GM21526 (cell line): ENCODE measurements around the gene DOK5.

Experiments
- ATAC-seq: cut with Tn5 transposase; IDR thresholded peaks from one replicate; pipeline ENCODE4 v1.9.1; 2021; ENCODE audit warnings: moderate library complexity; ENCODE audit not compliant: unreplicated experiment, low FRiP score

DOK5 gene

DNA sequence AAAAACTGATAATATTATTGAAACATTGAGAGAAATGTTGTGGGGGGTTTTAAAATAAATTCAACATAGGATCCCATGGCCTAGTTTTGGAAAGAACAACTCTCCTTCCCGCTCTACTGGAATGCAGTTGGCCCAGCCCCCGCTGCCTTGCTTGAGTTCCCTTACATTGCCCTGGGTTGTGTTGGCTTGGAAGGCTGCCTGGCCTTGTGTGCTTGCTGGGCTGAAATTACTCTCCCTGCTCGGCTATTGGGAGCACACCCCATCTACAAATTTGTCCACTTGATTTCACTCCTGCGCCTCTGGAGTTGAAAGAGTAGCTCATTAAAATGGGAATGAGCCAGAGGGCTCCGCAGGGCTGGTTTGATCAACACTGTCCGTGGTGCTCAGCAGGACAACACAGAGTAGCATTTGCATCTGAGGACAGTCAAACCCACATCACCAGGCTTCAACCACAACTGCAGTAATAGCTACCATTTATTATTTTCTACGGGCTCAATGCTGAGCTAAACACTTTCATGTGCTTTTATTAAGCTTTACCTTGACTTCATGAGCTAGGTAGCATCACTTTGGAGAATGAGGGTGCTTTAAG, 35.2 kb downstream of the DOK5 start:
- no peak for ATAC-seq

DNA sequence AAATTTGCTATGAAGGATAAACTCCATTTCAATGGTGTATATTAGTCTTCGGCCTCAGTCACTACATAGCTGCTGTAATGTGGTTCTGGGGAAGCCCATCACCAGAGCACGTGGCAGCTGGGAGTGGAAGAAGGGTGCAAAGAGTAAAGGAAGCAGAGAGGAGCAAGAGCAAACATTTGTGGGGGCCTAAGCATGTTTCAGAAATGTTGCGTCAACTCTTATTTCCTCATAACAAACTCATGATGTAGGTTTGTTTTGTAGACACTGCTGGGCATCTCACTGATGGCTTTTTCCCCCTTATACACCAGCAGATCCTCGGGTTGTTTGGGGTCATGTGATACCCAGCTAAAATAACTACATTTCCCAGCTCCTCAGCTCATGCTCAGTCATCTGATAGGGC, 37.3 kb downstream of the DOK5 start:
- no peak for ATAC-seq

DNA sequence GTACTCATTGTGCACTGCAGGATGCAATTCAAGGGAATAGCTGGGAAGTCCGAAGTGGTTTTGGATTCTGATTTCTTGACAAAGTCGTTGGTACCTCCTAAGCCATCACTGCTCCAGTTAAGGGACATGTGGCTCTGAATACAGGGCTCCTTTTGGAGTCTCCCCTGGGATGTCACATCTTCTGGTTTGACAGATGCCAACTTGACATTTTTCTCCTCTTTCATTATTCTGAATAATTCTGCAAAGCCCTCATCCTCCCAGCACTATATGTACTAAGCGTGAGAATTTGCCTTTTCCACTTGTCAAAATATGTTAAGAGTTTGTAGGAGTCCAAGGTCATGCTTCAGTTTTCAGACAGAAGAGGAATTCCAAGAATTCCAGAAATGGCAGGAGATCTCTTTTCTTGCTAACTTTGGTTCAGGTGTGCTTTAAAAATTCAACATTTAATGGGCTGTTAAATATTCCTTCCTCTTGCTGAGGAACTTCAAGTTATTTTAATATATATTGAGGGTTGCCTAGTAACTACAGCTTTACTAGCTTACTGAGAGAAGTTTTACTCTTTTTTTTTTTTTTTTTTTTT, 38.7 kb downstream of the DOK5 start:
- ATAC-seq: no peak

DNA sequence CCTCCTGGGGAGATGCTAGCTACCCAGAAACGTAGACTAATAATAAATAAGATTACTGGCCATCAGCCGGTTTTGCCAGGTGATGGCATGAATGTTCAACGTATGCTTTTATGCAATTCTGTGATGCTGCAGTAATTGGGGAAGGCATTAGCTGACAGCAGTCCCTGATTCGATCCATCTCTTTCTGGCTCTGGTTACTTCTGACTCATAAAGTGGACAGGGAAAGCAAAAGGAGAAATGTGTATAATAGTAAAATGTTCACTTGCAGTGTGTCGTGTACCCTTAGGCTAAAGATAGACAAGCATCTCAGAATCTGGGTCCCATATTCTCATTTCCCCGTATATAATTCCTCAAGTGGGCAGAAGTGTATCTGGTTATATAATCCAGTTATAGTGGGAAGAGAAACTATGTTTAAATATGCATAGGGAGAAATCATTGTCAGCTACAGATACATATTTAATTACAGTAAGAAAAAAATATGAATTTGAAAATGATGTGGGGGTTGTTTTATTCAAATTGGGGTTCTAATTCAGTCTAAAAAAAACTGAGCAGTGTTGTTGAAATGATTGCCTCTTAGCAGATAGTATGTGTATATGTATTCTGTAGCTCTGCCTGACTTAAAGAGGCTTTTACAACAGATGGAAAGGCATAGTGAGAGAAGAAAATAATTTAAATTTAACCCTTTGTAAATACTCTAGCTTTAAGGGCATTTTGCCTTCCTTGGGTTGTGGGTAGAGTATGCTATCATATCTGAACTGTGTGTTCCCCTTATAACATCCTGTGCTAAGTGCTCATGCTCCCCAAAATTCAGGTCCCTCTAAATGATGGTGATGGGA, 40.6 kb downstream of the DOK5 start:
- no peak for ATAC-seq

DNA sequence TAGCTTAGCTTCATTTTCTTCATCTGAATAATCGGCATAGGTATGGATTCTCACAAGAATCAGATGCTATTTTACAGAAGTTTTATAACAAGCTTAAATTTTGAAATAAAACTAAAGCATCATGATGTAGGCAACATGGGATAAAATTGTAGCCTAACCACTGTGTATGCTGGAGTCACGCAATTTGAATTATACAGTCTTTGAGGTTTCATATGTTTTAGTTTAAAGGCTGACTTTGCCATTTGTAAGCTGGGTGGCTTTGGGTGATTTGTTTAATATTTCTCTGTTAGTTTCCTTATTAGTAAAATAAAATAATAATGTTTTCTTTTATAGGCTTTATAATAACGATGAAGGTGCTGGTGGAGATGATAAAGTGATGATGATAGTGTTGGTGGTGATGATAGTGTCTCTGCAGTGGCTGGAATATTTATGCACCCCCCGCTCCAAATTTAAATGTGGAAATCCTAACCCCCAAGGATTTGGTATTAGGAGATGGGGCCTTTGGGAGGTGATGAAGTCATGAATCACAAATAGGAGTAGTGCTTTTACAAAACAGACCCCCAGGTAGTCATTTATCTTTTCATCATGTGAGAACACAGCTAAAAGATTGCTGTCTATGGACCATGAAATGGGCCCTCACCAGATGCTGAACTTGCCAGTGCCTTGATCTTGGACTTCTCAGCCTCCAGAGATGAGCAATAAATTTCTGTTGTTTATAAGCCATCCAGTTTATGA, 42.0 kb downstream of the DOK5 start:
- ATAC-seq: no peak

DNA sequence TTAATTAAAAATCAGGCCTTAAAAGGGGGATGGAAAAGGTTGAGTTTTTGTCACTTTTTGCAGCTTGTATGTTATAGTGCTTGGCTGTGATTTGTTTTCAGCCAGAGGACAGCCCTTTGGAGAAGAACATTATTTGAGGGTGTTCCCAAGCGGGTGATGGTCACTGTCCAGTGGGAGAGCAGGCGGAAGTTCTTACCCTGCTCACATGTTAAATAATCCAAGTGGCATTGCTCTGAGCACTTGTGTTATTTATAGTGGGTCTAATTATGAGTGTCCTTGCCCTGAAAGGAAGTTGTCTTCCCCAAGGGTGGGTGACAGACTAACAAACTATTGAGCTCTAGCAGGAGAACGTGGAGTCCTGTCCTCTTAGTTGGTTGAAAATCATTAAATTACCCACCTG, 49.5 kb downstream of the DOK5 start:
- ATAC-seq: no peak

DNA sequence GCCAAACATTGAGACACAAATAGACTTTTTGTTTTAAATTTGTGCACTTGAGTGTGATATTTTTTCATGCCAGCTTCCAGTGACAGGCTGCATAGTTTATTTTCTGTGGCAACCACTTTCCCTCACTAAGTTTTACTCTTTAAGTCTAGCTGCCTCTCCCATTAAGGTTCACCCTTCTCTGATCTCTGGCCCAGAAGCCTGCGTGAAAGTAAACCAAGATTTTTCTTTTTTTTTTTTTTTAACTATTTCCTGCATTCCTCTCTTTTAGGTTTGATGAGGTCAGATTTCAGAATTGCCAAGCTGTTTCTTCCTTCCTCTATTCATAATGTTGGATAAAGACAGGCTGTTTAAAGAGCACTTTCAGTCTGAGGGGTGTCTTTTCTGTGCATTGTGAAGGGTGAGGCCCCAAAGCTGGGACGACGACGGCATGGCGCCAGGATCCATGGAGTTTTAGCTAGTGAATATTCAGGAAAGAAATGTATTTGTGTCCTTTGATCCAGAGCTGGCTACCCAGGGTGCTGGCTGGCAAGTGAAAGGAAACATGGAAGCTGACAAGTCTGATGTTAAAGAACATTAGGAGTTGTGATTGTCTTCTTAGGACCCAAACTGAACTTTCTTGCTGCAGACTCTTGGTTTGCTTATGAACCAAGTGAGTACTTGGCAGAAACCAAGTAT, 50.7 kb downstream of the DOK5 start:
- no peak for ATAC-seq

DNA sequence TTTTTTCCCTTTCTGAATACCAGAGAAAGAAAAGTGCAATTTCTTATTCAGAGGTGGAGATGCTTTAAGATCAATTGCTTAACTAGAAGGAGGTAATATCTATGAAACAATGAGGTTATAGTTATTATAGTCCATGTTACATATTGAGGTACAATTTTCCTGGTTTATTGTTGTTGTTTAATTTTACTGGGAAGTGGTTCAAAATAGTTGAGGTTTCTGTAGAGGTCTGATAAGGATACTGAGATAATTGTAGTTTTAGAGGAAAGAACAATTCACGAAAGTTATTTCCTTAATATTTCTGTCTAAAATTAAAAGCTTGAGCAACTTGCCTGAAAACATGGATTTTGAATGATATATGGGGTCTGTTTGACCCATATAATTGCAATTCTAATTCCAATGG, 51.4 kb downstream of the DOK5 start:
- no peak for ATAC-seq

DNA sequence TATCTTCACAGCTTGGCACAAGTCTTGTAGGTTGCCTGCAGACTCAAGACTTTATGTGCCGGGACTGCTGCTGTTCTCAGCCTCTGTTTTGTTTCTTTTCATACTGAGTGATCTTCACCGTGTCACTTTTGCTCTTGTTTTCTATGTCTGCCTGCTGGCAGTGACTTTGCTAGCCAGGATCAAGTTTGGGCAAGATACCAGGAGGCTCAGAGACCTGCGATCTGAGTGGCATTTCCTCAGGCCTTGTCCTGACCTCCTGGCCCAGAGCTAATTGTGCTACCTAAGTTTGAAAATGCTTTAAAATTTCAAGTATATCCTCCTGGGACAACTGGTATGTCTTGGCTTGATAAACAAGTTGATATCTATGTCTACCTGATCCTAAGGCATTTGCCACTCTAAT, 57.2 kb downstream of the DOK5 start:
- ATAC-seq: no peak

DNA sequence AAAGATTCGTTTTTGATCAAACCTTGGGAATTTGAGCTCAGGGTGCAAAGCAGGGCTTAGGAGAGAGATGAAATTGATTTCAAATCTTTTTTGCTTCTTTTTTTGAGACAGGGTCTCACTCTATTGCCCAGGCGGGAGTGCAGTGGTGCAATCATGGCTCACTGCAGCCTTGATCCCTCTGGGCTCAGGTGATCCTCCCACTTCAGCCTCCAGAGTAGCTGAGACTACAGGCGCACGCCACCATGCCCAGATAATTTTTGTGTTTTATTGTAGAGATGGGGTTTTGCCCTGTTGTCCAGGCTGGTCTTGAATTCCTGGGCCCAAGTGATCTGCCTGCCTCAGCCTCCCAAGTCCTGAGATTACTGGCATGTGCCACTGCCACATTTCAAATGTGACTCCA, 58.7 kb downstream of the DOK5 start:
- ATAC-seq: no peak

DNA sequence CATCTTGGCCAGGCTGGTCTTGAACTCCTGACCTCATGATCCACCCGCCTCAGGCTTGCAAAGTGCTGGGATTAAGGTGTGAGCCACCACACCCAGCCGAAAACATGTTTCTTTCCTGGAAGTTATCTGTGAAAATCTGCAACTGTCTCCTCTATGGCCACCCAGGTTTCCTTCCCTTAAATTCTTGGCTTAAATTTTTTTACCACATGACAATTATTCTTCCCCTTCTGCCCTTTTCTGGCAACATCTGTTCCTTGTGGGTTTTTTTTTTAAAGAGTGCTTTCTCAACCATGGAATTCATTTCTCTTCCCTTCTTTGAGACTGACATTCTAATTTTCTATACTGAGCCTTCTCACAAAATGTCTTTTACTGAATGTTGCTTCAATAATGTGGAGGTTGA, 59.6 kb downstream of the DOK5 start:
- no peak for ATAC-seq

DNA sequence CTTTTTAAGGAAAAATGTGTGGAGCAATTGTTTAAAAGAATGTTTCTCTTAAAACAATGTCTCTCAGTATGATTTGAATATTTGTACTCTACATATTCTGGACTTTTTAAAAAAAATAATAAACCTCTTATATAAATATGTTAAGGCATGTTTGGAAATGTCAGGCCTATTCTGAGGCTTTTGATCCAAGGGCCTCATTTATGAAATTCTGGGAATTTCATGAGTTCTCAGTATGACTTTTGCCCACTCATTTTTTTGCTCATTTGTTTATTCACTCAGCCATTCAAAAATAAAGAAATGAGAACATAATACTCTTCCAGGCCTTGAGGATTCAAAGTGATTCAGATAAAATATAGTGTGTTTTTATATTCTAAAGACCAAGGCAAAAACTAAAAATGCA, 60.4 kb downstream of the DOK5 start:
- ATAC-seq: no peak

DNA sequence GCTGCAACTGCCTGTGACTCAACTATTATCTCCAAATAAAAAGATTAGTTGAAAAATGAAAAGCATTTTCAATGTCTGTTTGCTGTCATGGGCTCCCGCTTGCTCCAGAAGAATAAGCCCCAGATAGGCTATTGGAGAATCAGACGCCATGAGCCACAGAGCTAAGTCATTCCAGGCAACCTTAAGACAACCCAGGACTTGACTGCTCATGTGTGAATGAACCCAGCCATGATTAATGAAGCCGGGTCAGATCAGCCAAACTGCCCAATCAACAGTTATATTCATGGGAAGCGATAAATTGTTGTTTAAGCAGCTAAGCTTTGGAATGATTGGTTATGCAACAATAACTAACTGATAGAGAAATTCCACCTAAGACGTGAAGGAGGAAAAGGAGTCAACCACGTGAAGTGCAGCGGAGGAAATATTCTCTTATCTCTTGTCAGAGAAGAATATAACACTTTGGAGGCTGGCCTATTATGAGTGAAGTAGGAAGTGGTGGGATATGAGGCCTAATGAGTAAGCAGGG, 64.2 kb downstream of the DOK5 start:
- no peak for ATAC-seq

DNA sequence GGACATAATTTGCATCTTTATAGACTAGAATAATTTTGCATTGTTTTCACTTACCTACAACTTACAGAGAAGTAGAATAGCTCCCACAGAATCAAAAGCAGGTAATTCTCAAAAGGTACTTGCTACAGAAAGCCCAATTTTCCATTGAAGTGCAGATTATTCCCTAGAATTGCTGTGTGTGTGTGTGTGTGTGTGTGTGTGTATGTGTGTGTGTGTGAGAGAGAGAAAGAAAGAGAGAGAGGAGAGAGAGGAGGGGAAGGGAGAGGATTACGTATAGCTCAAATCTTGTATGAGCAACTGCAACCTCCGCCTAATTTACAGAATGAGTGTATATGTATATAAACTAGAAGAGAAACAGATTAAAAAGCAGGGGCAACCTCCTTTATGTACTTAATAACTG, 68.0 kb downstream of the DOK5 start:
- no peak for ATAC-seq

DNA sequence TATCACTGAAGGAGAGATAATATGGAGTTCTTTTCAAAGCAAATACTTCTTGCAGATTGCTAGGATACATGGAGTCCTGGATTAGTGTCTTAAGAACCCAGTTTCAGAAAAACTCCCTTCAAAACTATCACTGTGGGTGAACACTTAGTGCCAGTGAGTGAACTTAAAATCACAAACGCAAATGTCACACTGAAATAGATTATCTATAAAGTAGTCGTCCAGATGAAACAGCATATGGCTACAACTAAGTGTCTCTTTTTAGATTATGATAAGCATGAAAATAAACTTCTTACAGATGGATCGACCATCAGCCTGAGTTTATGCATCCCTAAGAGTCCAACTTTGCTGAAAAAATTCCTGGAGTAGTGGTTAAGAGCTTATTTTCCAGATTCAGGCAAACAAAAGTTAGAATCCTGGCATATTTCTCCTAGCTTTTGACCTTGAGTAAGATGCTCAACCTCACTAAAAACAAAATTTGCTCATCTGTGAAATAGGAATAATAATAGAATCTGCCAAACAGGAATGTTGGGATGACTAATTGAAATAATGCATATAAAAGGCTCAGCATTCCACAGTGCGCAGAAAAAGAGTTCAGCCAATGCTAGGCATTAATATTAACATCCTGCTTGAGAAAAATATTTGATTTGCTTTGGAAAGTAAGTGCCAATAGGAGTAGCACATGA, 70.4 kb downstream of the DOK5 start:
- no peak for ATAC-seq

DNA sequence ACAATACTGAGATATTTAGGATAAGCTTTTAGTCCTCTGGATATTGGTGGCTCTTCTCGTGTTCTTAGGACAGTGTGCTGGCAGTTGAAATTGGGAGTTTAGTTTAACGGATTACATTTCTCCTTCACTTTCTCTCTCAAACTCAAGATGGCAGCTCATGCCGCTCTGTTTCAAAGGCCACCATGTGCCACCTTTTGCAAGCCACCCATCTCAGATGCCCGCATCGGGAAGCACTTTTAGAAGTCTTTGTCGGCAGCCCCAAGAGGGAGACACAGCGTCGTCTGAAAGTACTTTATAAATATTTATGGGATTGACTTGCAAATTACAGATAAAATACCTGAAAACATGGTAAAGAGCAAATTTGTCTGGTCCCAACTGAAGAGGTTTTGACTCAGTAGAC, 73.5 kb downstream of the DOK5 start:
- ATAC-seq: no peak

DNA sequence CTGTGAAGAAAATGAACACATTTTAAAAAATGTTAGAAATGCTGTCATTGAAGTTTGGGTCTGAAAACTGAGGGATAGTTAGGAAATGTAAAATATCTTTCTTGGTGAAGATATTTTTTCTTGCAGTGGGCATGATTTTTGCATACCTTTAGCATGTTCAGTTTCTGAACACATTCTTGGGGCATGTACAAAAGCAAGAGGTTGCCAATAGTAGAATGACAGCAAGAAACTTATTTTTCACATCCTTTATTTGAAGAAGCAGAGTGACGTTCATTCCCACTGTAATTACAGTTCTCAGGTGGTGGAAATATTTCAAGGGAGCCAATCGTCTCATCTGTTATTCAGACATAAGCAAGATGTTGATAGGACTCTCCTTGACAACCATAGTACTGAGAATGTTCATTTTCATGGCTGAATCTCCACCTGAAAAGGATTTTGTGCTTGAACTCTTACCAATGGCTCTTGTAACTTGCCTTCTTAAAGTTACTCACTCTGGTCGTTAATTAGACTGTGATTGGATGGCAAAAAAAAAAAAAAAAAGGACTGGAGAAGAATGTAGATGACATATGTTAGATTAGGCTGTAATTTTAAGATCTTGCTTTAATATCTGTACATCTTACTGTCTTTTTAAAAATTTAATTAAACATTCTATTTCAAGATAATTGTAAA, 74.4 kb downstream of the DOK5 start:
- ATAC-seq: no peak

DNA sequence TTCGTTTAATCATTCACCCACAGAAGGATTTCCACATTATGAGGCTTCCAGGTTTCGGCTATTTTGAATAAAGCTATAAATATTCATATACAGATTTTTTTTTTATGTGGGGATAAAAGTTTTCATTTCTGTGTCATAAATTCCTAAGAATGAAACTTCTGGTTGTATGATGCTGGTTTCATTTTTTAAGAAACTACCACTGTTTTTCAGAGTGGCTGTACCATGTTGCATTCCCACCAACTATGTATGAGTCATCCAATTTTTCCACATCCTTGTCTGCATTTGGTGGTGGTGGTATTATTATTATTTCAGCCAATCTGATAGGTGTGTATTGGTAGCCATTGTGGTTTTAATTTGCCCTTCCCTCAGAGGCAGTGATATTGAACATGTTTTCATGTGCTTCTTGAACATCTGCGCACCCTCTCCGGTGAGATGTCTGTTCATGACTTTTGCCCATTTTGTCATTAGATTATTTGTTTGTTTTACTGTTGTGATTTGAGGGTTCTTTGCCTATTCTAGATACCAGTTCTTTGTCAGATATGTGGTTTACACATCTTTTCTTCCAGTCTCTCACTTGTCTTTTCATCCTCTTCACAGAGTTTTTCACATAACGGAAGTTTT, 75.5 kb downstream of the DOK5 start:
- no peak for ATAC-seq

DNA sequence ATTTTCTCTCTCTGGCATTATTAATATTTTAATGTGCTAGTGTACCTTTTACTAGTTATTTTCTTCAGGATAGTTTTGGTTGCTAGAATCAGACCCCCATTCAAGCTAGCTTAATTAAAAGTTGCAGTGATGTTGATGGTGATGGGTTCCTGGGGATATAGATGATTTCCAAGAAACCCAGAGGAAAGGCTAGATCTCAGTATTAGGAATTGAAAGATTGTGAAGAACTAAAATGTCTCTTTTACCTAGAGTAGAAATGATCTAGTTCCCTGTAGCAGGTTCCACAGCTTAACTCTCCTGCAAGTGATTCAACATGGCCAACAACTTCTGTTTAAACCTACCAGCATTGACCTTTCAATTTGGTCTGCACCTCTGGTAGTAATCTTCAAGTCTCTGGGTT, 78.6 kb downstream of the DOK5 start:
- ATAC-seq: no peak
